ENCODE results near the gene MOB3C.

GRCh38 chr1:46652321-46653100 is 35.9 kb upstream of the MOB3C start:
- TF ChIP-seq CTCF (conservative IDR thresholded peaks at IDR 0.05; ENCODE audit: low read depth, low read length) (no peak), EZH2 (IDR thresholded peaks at IDR 0.05; ENCODE audit: low read length, unreplicated experiment) (no peak)
